Activated T-helper 2 cell treated with anti-CD3 and anti-CD28 coated beads, Interferon-gamma antibody, Interleukin-2, Interleukin-4, amounts not matched to agents 10 μg/mL and 5 μg/mL and 100 μg/mL, durations not matched to agents 14 hours and 24 hours and 36 hours (primary cell): Measurements from ENCODE around the gene MTUS2. TPM values are rescaled to one million over a fixed set of nuclear protein-coding genes. Genes with fewer than 3 reads are reported as not detected.
A peak's percentile ranks its signal among the peaks of the same experiment; 100 is the strongest.

Source experiments
- DNase-seq: peaks from one replicate; pipeline ENCODE4 v3.0.0; 2021; ENCODE audit warnings: low spot score
- H3K27ac Mint-ChIP-seq: one replicate; pipeline ENCODE4 v1.8.0; 2021; ENCODE audit warnings: mixed read lengths
- H3K27me3 Mint-ChIP-seq: one replicate; pipeline ENCODE4 v1.8.0; 2021; ENCODE audit warnings: low read depth, mixed read lengths
- H3K36me3 Mint-ChIP-seq: one replicate; pipeline ENCODE4 v1.8.0; 2021; ENCODE audit warnings: low read depth, mixed read lengths
- H3K4me1 Mint-ChIP-seq: one replicate; pipeline ENCODE4 v1.8.0; 2021; ENCODE audit warnings: low read depth, mixed read lengths
- H3K4me3 Mint-ChIP-seq: one replicate; pipeline ENCODE4 v1.8.0; 2021; ENCODE audit warnings: low read depth, mild to moderate bottlenecking, moderate library complexity, mixed read lengths
- H3K9me3 Mint-ChIP-seq: one replicate; pipeline ENCODE4 v1.8.0; 2021; ENCODE audit warnings: mixed read lengths
- intact Hi-C: fragments of 100-400 bp; cut with micrococcal nuclease; formaldehyde crosslinking; loops from one replicate; pipeline ENCODE4 v1.15.1; 2023
- total RNA-seq: library from RNA; stranded (reverse); gene quantifications from 2 replicates; pipeline ENCODE4 v1.2.3, GENCODE V29; 2022

Gene MTUS2
- not detected in 2 replicates for total RNA-seq

DNA sequence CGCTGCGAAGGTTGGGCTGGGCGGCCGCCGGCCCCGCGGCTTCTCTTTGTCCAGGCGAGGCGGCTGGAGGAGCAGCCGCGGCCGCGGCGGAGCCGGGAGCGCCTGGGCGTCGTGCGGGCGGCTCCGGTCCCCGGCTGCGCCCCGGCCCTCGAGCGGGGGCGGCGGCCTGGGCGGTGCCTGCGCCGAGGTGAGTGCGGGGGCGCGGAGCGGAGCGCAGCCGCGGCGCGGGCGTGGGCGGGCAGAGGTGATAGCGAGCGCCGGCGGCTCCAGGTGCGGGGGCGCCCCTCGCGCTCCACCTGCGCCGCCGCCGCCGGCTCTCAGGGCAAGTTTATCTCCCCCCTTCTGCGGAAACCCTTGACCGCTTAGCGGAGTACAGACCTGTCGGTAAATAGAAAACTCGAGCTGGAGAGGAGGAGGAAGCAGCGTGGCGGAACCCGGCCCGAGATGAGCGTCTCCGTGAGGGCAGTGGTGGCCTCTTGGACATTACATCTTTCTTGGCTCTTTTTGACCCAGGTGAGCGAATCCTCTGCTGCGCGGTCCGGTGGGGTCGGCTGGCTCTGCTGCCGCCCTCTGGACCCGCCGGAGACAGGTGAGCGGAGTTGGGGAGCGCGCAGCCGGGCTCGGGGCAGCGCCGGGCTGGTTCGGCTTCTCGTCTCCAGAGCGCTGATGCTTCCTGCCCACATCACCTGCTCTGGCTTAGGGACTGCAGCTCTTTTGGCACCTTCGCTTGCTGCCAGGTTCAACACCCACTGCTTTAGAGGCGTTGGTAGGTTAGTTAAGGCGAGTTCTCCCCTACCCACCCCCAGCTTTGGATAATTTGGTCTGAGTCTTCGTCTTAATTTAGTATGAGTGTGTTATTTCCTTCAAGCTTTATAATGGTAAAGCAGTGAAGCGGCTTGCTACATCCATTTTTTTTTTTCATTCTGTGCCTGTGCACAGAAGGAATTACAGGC lies at the start of gene MTUS2:
MTUS2 (plus strand) TSS at position 241 of the 953 bp plus-strand sequence.
- Mint-ChIP-seq H3K9me3 (peaks cover 27% of the 10 kb centered on the region), H3K4me3 (peak within 1 kb of the TSS; percentile 60), H3K4me1 (no peaks in the 10 kb centered on the region), H3K36me3 (no peaks in the 10 kb centered on the region), H3K27ac (no peak within 1 kb of the TSS), H3K27me3 (peaks cover 48% of the 10 kb centered on the region)
- no peak for DNase-seq
- intact Hi-C loops = no loop called here

DNA sequence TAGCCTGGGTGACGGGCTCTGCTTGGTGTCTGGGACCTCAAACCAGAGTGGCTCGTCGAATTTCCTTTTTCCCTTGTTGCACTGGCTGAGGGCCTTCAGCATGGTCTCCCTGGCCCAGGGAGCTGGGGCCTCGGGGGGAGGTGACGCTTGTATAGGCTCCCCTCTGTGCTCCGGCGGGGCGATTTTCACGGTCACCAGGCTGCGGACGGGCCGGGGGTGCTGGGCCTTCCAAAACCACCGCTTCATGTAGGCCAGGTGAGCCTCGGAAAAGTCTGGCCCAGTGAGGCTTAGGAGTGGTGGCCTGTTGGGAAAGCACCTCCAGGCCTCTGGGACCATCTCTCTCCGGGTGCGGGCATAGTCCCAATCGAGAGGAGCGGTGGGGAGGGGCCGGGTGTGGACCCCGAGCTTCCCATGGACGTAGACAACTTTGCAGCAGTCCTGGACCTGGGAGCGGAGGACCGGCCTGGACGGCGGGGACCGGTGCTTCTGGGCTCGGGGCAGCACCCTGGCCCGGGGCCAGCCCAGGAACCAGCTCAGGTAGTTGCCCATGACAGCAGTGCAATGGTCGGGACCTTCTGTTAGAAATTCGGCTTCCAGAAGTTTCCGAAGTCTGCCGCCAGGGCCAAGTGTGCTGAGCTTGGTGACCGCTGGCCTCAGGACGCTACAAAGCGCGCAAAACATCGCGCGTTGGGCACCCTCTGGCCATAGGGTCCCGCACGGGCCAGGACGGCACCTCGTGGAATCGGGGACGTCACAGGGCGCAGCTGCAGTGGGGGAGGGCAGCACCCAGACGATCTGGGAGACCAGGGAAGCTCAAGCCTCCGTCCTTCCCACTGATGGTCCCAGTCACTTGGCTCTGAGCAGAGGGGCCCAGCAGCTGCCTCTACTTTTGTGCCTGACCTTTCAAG lies 41.6 kb upstream of the MTUS2 start:
- Mint-ChIP-seq H3K4me1 (no peaks in the 10 kb centered on the region), H3K27me3 (peaks cover 4% of the 10 kb centered on the region), H3K4me3 (no peak overlapping the region), H3K9me3 (peaks cover 13% of the 10 kb centered on the region), H3K36me3 (no peaks in the 10 kb centered on the region), H3K27ac (no peak overlapping the region)
- intact Hi-C loops = no loop called here
- no peak for DNase-seq

- Mint-ChIP-seq H3K27ac (no peak overlapping the region), H3K4me1 (peaks cover 3% of the 10 kb centered on the region), H3K9me3 (no peaks in the 10 kb centered on the region), H3K27me3 (peaks cover 42% of the 10 kb centered on the region), H3K36me3 (no peaks in the 10 kb centered on the region), H3K4me3 (no peak overlapping the region)
- intact Hi-C loops = loop anchor here (10.0 kb wide), 1 partner anchor 138 kb away; the partner anchor contains the start of gene POMP
- DNase-seq = no peak
These were observed 27.1 kb upstream of the MTUS2 start for GRCh38 chr13:28792992-28793391.

GRCh38 chr13:28794396-28794795 lies 25.7 kb upstream of the MTUS2 start:
- Mint-ChIP-seq H3K27me3 (peaks cover 42% of the 10 kb centered on the region), H3K4me1 (peaks cover 3% of the 10 kb centered on the region), H3K9me3 (no peaks in the 10 kb centered on the region), H3K27ac (no peak overlapping the region), H3K4me3 (no peak overlapping the region), H3K36me3 (no peaks in the 10 kb centered on the region)
- DNase-seq = no peak
- intact Hi-C loops = loop anchor here (10.0 kb wide), 1 partner anchor 140 kb away; the partner anchor contains the start of gene POMP

- no peak overlapping the region for H3K4me3 Mint-ChIP-seq
These were observed 23.2 kb upstream of the MTUS2 start for GRCh38 chr13:28796938-28797257.

DNA sequence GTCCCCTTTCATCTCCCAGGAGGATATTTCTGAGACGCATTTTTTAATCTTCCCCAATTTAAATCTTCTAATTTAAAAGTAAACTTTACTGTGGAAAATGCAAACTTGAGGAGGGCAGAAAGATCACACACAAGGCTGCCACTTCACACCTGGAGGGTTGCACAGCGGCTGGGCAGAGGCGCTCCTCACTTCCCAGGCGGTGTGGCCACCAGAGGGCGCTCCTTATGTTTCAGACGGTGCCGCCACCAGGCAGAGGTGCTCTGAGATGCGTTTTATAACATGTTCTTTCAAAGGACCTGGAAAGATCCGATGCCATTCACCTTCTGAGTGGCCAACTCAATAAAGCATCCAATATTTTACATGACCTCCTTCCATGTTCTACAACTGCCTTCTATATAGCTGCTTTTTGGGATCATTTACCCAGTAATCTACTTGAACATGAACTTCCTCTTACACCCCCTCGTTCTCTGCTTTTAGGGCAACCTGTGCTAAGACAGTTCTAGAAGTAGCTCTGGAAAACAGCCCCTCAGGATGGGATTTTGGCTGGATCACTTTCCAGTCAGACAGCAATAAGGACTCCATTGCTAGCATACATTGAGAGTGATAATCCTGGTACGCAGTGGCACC lies 14.8 kb upstream of the MTUS2 start:
- peak; percentile 12 for DNase-seq
- H3K27me3 Mint-ChIP-seq = no peaks in the 10 kb centered on the region
- no peaks in the 10 kb centered on the region for H3K36me3 Mint-ChIP-seq
- H3K9me3 Mint-ChIP-seq = peaks cover 11% of the 10 kb centered on the region
- no peaks in the 10 kb centered on the region for H3K4me1 Mint-ChIP-seq
- intact Hi-C loops = no loop called here
- H3K27ac Mint-ChIP-seq = no peak overlapping the region
- H3K4me3 Mint-ChIP-seq = no peak overlapping the region

More at GRCh38 chr13:28796938-28797257, 23.2 kb upstream of the MTUS2 start:
- DNase-seq = no peak
- Mint-ChIP-seq H3K27me3 (peaks cover 25% of the 10 kb centered on the region), H3K27ac (no peak overlapping the region), H3K9me3 (no peaks in the 10 kb centered on the region), H3K36me3 (no peaks in the 10 kb centered on the region), H3K4me1 (peaks cover 3% of the 10 kb centered on the region)
- intact Hi-C loops = loop anchor here (2.0 to 10.0 kb wide), 2 partner anchors 142 to 484 kb away; partner anchors contain the start of gene POMP

GRCh38 chr13:28817204-28817603 lies 2.9 kb upstream of the MTUS2 start:
- Mint-ChIP-seq H3K27ac (no peak overlapping the region), H3K9me3 (peaks cover 9% of the 10 kb centered on the region), H3K36me3 (no peaks in the 10 kb centered on the region), H3K4me1 (no peaks in the 10 kb centered on the region), H3K27me3 (peaks cover 42% of the 10 kb centered on the region), H3K4me3 (no peak overlapping the region)
- intact Hi-C loops = loop anchor here (10.0 kb wide), 1 partner anchor 548 kb away; no protein-coding TSS in a partner anchor
- no peak for DNase-seq

DNA sequence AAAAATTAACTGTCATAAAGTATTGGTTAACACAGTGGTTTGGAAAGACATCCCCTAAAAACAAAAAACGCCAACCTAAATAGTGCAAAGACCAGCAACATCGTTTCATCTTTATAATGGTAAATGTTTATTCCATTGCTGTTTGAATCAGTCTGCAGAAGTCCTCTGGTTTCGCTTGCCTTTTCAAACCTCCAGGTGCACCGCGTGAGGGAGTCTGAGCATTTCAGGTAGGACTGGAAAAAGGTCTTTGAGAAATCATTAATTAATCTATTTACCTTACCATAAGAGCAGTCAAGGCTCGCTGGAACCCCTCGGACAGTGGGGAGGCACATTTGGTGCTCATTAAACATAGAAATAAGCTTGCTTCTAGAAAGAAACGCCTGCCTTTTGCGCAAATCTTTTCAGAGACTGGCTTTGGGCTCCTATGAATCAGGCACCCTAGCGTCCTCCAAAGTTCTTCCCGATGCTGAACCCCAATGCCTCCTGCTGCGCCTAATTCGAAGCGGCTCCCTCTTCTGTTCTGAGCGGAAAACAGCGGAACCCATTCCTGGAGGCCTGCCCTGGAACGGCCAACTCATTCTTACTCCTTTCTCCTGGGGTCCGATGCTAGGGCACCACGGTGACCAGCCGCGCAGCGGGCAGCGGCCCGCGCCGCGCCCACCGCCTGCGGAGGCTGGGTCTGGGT lies 951 bp upstream of the MTUS2 start:
- Mint-ChIP-seq H3K27me3 (peaks cover 53% of the 10 kb centered on the region), H3K9me3 (peaks cover 21% of the 10 kb centered on the region), H3K27ac (no peak overlapping the region), H3K4me3 (peak overlapping the region; percentile 30), H3K36me3 (no peaks in the 10 kb centered on the region), H3K4me1 (no peaks in the 10 kb centered on the region)
- intact Hi-C loops = loop anchor here (10.0 kb wide), 1 partner anchor 546 kb away; no protein-coding TSS in a partner anchor
- no peak for DNase-seq

GRCh38 chr13:28819735-28820098 lies 422 bp upstream of the MTUS2 start:
- peak; percentile 34 for DNase-seq
- Mint-ChIP-seq H3K27ac (no peak overlapping the region), H3K4me3 (no peak overlapping the region), H3K9me3 (peaks cover 26% of the 10 kb centered on the region), H3K27me3 (peaks cover 51% of the 10 kb centered on the region), H3K4me1 (no peaks in the 10 kb centered on the region), H3K36me3 (no peaks in the 10 kb centered on the region)
- intact Hi-C loops = loop anchor here (10.0 kb wide), 1 partner anchor 545 kb away; no protein-coding TSS in a partner anchor

GRCh38 chr13:28822151-28822550 lies 2.0 kb downstream of the MTUS2 start:
- peaks cover 22% of the 10 kb centered on the region for H3K9me3 Mint-ChIP-seq
- no peak overlapping the region for H3K27ac Mint-ChIP-seq
- no peak for DNase-seq
- no peaks in the 10 kb centered on the region for H3K36me3 Mint-ChIP-seq
- H3K27me3 Mint-ChIP-seq = peaks cover 45% of the 10 kb centered on the region
- no peaks in the 10 kb centered on the region for H3K4me1 Mint-ChIP-seq
- intact Hi-C loops = no loop called here
- H3K4me3 Mint-ChIP-seq = no peak overlapping the region

GRCh38 chr13:28822801-28823200 lies 2.7 kb downstream of the MTUS2 start:
- H3K36me3 Mint-ChIP-seq = no peaks in the 10 kb centered on the region
- DNase-seq = no peak
- H3K4me3 Mint-ChIP-seq = no peak overlapping the region
- no peak overlapping the region for H3K27ac Mint-ChIP-seq
- H3K27me3 Mint-ChIP-seq = peaks cover 39% of the 10 kb centered on the region
- no peaks in the 10 kb centered on the region for H3K4me1 Mint-ChIP-seq
- intact Hi-C loops = no loop called here
- peaks cover 18% of the 10 kb centered on the region for H3K9me3 Mint-ChIP-seq

DNA sequence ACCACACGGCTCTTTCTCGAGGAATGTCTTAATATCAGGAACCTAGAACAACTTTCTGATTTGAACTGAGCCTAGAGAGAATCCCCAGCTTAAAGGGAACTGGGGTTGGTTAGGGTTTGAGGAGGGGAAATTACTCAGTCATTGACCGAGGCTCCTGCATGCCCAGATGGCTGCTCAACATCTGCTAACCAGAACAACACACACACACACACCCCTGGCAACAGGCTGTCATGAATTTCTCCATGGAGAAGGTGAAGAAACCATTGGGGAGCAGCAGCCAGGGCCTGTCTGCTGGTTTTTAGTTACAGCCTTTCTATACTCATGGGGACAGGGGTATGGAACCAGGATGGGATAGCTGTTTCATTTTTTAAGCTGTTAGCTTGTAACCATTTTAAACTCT lies 5.2 kb downstream of the MTUS2 start:
- intact Hi-C loops = no loop called here
- Mint-ChIP-seq H3K9me3 (peaks cover 28% of the 10 kb centered on the region), H3K27ac (no peak overlapping the region), H3K4me3 (no peak overlapping the region), H3K36me3 (no peaks in the 10 kb centered on the region), H3K27me3 (peaks cover 25% of the 10 kb centered on the region), H3K4me1 (no peaks in the 10 kb centered on the region)
- no peak for DNase-seq
